HG03432 (cell line): ENCODE measurements around the gene TPX2.

Source experiments
- ATAC-seq: cut with Tn5 transposase; IDR thresholded peaks from one replicate; pipeline ENCODE4 v1.9.1; 2021; ENCODE audit warnings: mild to moderate bottlenecking, moderate library complexity; ENCODE audit not compliant: unreplicated experiment

Gene TPX2

GRCh38 chr20:31845300-31845863 lies 106.3 kb downstream of the TPX2 start, which contains the start of gene FOXS1:
Gene FOXS1, minus strand, starts transcription at chr20:31845604. Its CDS starts 62 bp downstream, at chr20:31845542.
- no peak for ATAC-seq

GRCh38 chr20:31846793-31847138 lies 107.7 kb downstream of the TPX2 start:
- ATAC-seq = no peak

GRCh38 chr20:31848088-31848999 lies 109.3 kb downstream of the TPX2 start:
- ATAC-seq = no peak

- no peak for ATAC-seq
Measured at GRCh38 chr20:31849306-31849930, 110.3 kb downstream of the TPX2 start.
